IMR-90 (cell line): Measurements from ENCODE around the gene SCCPDH. TPM values are rescaled to one million over a fixed set of nuclear protein-coding genes. Genes with fewer than 3 reads are reported as not detected.

Experiments used
- ATAC-seq: fragments of 200-7000 bp; cut with Tn5 transposase; 2 replicates; pipeline ENCODE4 v1.9.1; 2020; ENCODE audit warnings: low read depth, mild to moderate bottlenecking, moderate library complexity
- BruUV-seq: library from RNA; stranded (reverse); fragments of 400-500 nt; replicated peaks from 2 replicates; lab custom pipeline; 2021; lab: Mats Ljungman, UMichigan
- CTCF ChIA-PET: fragments of 300-600 bp; formaldehyde crosslinking; extraction: SDS; loops from one replicate; lab custom pipeline; 2021; ENCODE audit warnings: antibody characterized with exemption; lab: Yijun Ruan, JAX
- POLR2A ChIA-PET: fragments of 300-600 bp; sonication (Branson Sonifier 250); formaldehyde crosslinking; loops from one replicate; lab custom pipeline; 2022; ENCODE audit warnings: antibody characterized with exemption; ENCODE audit not compliant: unreplicated experiment; lab: Charles Lee
- DNase-seq: peaks from one replicate; pipeline ENCODE4 v3.0.0; 2013
- H2AFZ ChIP-seq: replicated peaks from 2 replicates; pipeline ENCODE3; 2013; ENCODE audit warnings: low read length, mild to moderate bottlenecking; ENCODE audit not compliant: poor library complexity
- H2AK5ac ChIP-seq: 2 replicates; pipeline ENCODE4 v1.6.1; 2013; ENCODE audit warnings: low read depth, low read length, inconsistent platforms
- H2AK9ac ChIP-seq: replicated peaks from 2 replicates; pipeline ENCODE3; 2013; ENCODE audit warnings: mild to moderate bottlenecking, low read depth, low read length, moderate library complexity; ENCODE audit not compliant: poor library complexity
- H2BK120ac ChIP-seq: 2 replicates; pipeline ENCODE4 v1.6.1; 2013; ENCODE audit warnings: low read depth, low read length, inconsistent platforms
- H2BK15ac ChIP-seq: 3 replicates; pipeline ENCODE4 v1.6.1; 2013; ENCODE audit warnings: low read depth, low read length, inconsistent platforms
- H2BK20ac ChIP-seq: 2 replicates; pipeline ENCODE4 v1.6.1; 2013; ENCODE audit warnings: low read depth, mild to moderate bottlenecking, inconsistent platforms, low read length, moderate library complexity
- H2BK5ac ChIP-seq: 2 replicates; pipeline ENCODE4 v1.6.1; 2013; ENCODE audit warnings: mild to moderate bottlenecking, low read depth, low read length, inconsistent platforms; ENCODE audit not compliant: poor library complexity, severe bottlenecking
- H3K14ac ChIP-seq: replicated peaks from 2 replicates; pipeline ENCODE4 v1.6.1; 2013; ENCODE audit warnings: low read depth, low read length, inconsistent platforms
- H3K18ac ChIP-seq: 2 replicates; pipeline ENCODE4 v1.6.1; 2013; ENCODE audit warnings: low read depth, low read length, control low read depth
- H3K23ac ChIP-seq: 2 replicates; pipeline ENCODE4 v1.6.1; 2013; ENCODE audit warnings: low read depth, low read length, inconsistent platforms
- H3K27ac ChIP-seq: 2 replicates; pipeline ENCODE4 v1.5.1; 2013; ENCODE audit warnings: mild to moderate bottlenecking, control low read depth, low read length; ENCODE audit not compliant: insufficient read depth
- H3K27me3 ChIP-seq: 2 replicates; pipeline ENCODE4 v1.6.1; 2013; ENCODE audit warnings: low read length; ENCODE audit not compliant: control insufficient read depth, insufficient read depth
- H3K36me3 ChIP-seq: 2 replicates; pipeline ENCODE4 v1.6.1; 2013; ENCODE audit warnings: low read length, mixed read lengths; ENCODE audit not compliant: control insufficient read depth, insufficient read depth
- H3K4ac ChIP-seq: 2 replicates; pipeline ENCODE4 v1.6.1; 2013; ENCODE audit warnings: low read depth, low read length, inconsistent platforms
- H3K4me1 ChIP-seq: 2 replicates; pipeline ENCODE4 v1.6.1; 2013; ENCODE audit warnings: low read length, mixed read lengths; ENCODE audit not compliant: control insufficient read depth, insufficient read depth
- H3K4me2 ChIP-seq: 2 replicates; pipeline ENCODE4 v1.6.1; 2013; ENCODE audit warnings: low read depth, mild to moderate bottlenecking, control low read depth, low read length, moderate library complexity
- H3K4me3 ChIP-seq: 2 replicates; pipeline ENCODE4 v1.5.1; 2013; ENCODE audit warnings: low read depth, mild to moderate bottlenecking, control low read depth, low read length, moderate library complexity; ENCODE audit not compliant: insufficient read depth
- H3K56ac ChIP-seq: 2 replicates; pipeline ENCODE4 v1.6.1; 2013; ENCODE audit warnings: low read length, inconsistent platforms; ENCODE audit not compliant: insufficient read depth; ENCODE audit errors: extremely low read depth
- H3K79me1 ChIP-seq, 2 experiments: 2 replicates each; pipeline ENCODE4 v1.6.1; 2013; ENCODE audit warnings: low read length in 2 of 2, inconsistent platforms in 1 of 2, low read depth in 1 of 2
- H3K9ac ChIP-seq: 2 replicates; pipeline ENCODE4 v1.6.1; 2013; ENCODE audit warnings: low read depth, low read length, control low read depth
- H3K9me1 ChIP-seq: 2 replicates; pipeline ENCODE4 v1.6.1; 2013; ENCODE audit warnings: low read length, inconsistent platforms; ENCODE audit not compliant: insufficient read depth
- H3K9me3 ChIP-seq: 2 replicates; pipeline ENCODE4 v1.6.1; 2013; ENCODE audit warnings: low read length; ENCODE audit not compliant: control insufficient read depth, insufficient read depth
- H4K20me1 ChIP-seq: 2 replicates; pipeline ENCODE4 v1.6.1; 2013; ENCODE audit warnings: low read length, inconsistent platforms; ENCODE audit not compliant: insufficient read depth
- H4K5ac ChIP-seq: 2 replicates; pipeline ENCODE4 v1.6.1; 2013; ENCODE audit warnings: mild to moderate bottlenecking, low read depth, low read length, control low read depth
- H4K8ac ChIP-seq, 2 experiments: 2 replicates each; pipeline ENCODE4 v1.6.1; 2013; ENCODE audit warnings: low read depth in 2 of 2, low read length in 2 of 2, control low read depth in 1 of 2, inconsistent platforms in 1 of 2
- H4K91ac ChIP-seq: 2 replicates; pipeline ENCODE4 v1.6.1; 2013; ENCODE audit warnings: low read depth, low read length, inconsistent platforms; ENCODE audit not compliant: insufficient read depth
- CHD1 ChIP-seq: IDR thresholded peaks from 2 replicates; pipeline ENCODE4 v1.6.1; 2012; ENCODE audit warnings: low read depth, low read length, improper control_type of control experiment
- FOS ChIP-seq: fragments of 150-350 bp; IDR thresholded peaks from 2 replicates; pipeline ENCODE4 v1.6.1; 2016; ENCODE audit warnings: low read depth, low read length
- MAFK ChIP-seq: IDR thresholded peaks from 2 replicates; pipeline ENCODE4 v1.6.1; 2012; ENCODE audit warnings: low read depth, low read length, improper control_type of control experiment
- MXI1 ChIP-seq: IDR thresholded peaks from 2 replicates; pipeline ENCODE4 v1.6.1; 2012; ENCODE audit warnings: low read depth, mild to moderate bottlenecking, low read length, moderate library complexity, borderline replicate concordance
- POLR2A ChIP-seq: IDR thresholded peaks from 2 replicates; pipeline ENCODE4 v1.6.1; 2012; ENCODE audit warnings: mild to moderate bottlenecking, low read depth, low read length
- RAD21 ChIP-seq: IDR thresholded peaks from 2 replicates; pipeline ENCODE4 v1.6.1; 2012; ENCODE audit warnings: low read length, improper control_type of control experiment
- RCOR1 ChIP-seq: IDR thresholded peaks from 2 replicates; pipeline ENCODE4 v1.6.1; 2012; ENCODE audit warnings: mild to moderate bottlenecking, low read length, improper control_type of control experiment; ENCODE audit not compliant: insufficient replicate concordance
- SMC3 ChIP-seq: fragments of 150-350 bp; IDR thresholded peaks from 2 replicates; pipeline ENCODE4 v1.6.1; 2016; ENCODE audit warnings: low read depth, mild to moderate bottlenecking, antibody characterized with exemption, low read length, moderate library complexity
- WGBS, 2 experiments: methylation state at CpG; one replicate each; pipeline versions ENCODE4 v1.1.5 to v1.1.7; 2013; ENCODE audit warnings: missing lambda C conversion rate in 2 of 2; ENCODE audit not compliant: insufficient read length in 1 of 2; ENCODE audit errors: extremely low coverage in 2 of 2; 5-methylcytosine and 5-hydroxymethylcytosine counted together
- dilution Hi-C: fragments of 300-500 bp; cut with HindIII; formaldehyde crosslinking; loops from one replicate; pipeline ENCODE4 v1.14.3; 2018; ENCODE audit warnings: low sequenced_read_pairs; ENCODE audit not compliant: unreplicated experiment
- in situ Hi-C: fragments of 300-500 bp; cut with MboI; formaldehyde crosslinking; loops from 3 replicates; pipeline ENCODE4 v1.14.3; 2019; ENCODE audit warnings: low sequenced_read_pairs, inconsistent platforms, mixed read lengths
- intact Hi-C: fragments of 100-400 bp; cut with micrococcal nuclease; formaldehyde crosslinking; loops from 2 replicates; pipeline ENCODE4 v1.10.0; 2022
- polyA plus RNA-seq, 3 experiments: library from polyadenylated mRNA; depleted of rRNA; stranded (reverse); fragments of >200 nt; gene quantifications; 2 replicates each; pipeline ENCODE4 v1.2.3, GENCODE V29; 2012; ENCODE audit warnings: low replicate concordance in 1 of 3
- total RNA-seq: library from RNA; depleted of rRNA; stranded (reverse); fragments of >200 nt; gene quantifications from 2 replicates; pipeline ENCODE4 v1.2.3, GENCODE V29; 2012
- TF ChIP-seq, protein P1 (sequence below): fragments of 150-350 bp; IDR thresholded peaks from 2 replicates; pipeline ENCODE4 v1.6.1; 2017; ENCODE audit warnings: mild to moderate bottlenecking, antibody characterized with exemption, low read length, low read depth
- TF ChIP-seq, protein P2 (sequence below): conservative IDR thresholded peaks from 2 replicates; pipeline ENCODE4 v1.5.1; 2012; ENCODE audit warnings: mild to moderate bottlenecking, low read depth, low read length, improper control_type of control experiment

SCCPDH gene
- total and polyA plus RNA-seq, 2 of the 4 experiments (the other 2 are of a cell fraction) = 26.9 to 37.8 TPM

- no peak overlapping the region for H2AFZ ChIP-seq
- no peak overlapping the region for H3K4me3 ChIP-seq
- H3K4me1 ChIP-seq = peaks cover 5% of the 10 kb centered on the region
- no peak overlapping the region for H3K14ac ChIP-seq
- DNase-seq = no peak
- ChIA-PET POLR2A (no interaction called here), CTCF (no interaction called here)
- TF ChIP-seq MAFK = no peak
- no peak for TF ChIP-seq RAD21
- TF ChIP-seq, protein P1, sequence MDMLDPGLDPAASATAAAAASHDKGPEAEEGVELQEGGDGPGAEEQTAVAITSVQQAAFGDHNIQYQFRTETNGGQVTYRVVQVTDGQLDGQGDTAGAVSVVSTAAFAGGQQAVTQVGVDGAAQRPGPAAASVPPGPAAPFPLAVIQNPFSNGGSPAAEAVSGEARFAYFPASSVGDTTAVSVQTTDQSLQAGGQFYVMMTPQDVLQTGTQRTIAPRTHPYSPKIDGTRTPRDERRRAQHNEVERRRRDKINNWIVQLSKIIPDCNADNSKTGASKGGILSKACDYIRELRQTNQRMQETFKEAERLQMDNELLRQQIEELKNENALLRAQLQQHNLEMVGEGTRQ = no peak
- no peak for TF ChIP-seq SMC3
- no peak for TF ChIP-seq MXI1
- no peak for TF ChIP-seq CHD1
- TF ChIP-seq FOS = no peak
- TF ChIP-seq, protein P2, sequence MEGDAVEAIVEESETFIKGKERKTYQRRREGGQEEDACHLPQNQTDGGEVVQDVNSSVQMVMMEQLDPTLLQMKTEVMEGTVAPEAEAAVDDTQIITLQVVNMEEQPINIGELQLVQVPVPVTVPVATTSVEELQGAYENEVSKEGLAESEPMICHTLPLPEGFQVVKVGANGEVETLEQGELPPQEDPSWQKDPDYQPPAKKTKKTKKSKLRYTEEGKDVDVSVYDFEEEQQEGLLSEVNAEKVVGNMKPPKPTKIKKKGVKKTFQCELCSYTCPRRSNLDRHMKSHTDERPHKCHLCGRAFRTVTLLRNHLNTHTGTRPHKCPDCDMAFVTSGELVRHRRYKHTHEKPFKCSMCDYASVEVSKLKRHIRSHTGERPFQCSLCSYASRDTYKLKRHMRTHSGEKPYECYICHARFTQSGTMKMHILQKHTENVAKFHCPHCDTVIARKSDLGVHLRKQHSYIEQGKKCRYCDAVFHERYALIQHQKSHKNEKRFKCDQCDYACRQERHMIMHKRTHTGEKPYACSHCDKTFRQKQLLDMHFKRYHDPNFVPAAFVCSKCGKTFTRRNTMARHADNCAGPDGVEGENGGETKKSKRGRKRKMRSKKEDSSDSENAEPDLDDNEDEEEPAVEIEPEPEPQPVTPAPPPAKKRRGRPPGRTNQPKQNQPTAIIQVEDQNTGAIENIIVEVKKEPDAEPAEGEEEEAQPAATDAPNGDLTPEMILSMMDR = no peak
- no peak for TF ChIP-seq POLR2A
- no peak for TF ChIP-seq RCOR1
- no peak overlapping the region for H3K56ac ChIP-seq
- in situ Hi-C loops = no loop called here
- H3K9me1 ChIP-seq = no peaks in the 10 kb centered on the region; the same call in 1 of the 2 replicates
- dilution Hi-C loops = no loop called here
- no peak overlapping the region for H3K4me2 ChIP-seq
- no peaks in the 10 kb centered on the region for H3K36me3 ChIP-seq
- no peak overlapping the region for H3K9ac ChIP-seq
- no peak overlapping the region for H2BK20ac ChIP-seq
- H4K20me1 ChIP-seq = no peaks in the 10 kb centered on the region
- ATAC-seq = no peak
- H2AK5ac ChIP-seq = no peak overlapping the region
- no peaks in the 10 kb centered on the region for H3K79me1 ChIP-seq
- BruUV-seq = no TSS peak
- no peak overlapping the region for H4K8ac ChIP-seq
- H2AK9ac ChIP-seq = no peak overlapping the region
- H3K27ac ChIP-seq = no peak overlapping the region
- H2BK15ac ChIP-seq = no peak overlapping the region
- no peak overlapping the region for H3K18ac ChIP-seq
- no peak overlapping the region for H4K91ac ChIP-seq
- no peak overlapping the region for H3K4ac ChIP-seq
- no peak overlapping the region for H4K5ac ChIP-seq
- 100% methylated on average over 1 of the region's 6 CpGs; no CpG with 5 or more reads in 1 of the 2 experiments for WGBS, 2 experiments
- H2BK5ac ChIP-seq = no peak overlapping the region
- intact Hi-C loops = no loop called here
- no peaks in the 10 kb centered on the region for H3K27me3 ChIP-seq
- peaks cover 6% of the 10 kb centered on the region for H3K9me3 ChIP-seq
- no peak overlapping the region for H2BK120ac ChIP-seq
- H3K23ac ChIP-seq = no peak overlapping the region
These were observed 16.0 kb upstream of the SCCPDH start for GRCh38 chr1:246708166-246708565.
